Measurements from ENCODE around the gene OSBPL6. TPM values are rescaled to one million over a fixed set of nuclear protein-coding genes. Genes with fewer than 3 reads are reported as not detected.

Gene OSBPL6
- total and polyA plus RNA-seq, 10 of the 15 experiments (the other 5 are each of a cell fraction or from before 2014, with no cell fraction given): 0.01 to 0.08 (median 0.03) TPM; not detected in 5

DNA sequence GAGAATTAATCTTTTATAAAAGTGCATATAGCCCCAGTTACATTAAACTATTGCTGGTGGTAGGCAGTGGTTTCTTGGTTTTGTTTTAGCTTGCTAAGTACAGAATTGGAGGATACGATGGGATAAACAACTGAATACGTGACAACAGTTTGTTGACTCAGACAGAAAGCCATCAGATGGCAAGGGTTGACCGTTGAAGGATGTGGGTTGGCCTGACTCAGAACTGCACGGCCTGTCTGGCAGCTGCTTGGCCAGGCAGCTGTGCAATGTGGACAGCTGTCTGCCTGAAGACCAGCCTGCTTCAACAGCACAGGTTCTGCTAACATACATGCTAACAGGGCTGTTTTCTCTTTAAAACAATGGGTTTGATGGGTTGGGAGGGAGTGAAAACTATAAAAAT, 210.1 kb downstream of the OSBPL6 start (continued):
- TF ChIP-seq, protein P1, sequence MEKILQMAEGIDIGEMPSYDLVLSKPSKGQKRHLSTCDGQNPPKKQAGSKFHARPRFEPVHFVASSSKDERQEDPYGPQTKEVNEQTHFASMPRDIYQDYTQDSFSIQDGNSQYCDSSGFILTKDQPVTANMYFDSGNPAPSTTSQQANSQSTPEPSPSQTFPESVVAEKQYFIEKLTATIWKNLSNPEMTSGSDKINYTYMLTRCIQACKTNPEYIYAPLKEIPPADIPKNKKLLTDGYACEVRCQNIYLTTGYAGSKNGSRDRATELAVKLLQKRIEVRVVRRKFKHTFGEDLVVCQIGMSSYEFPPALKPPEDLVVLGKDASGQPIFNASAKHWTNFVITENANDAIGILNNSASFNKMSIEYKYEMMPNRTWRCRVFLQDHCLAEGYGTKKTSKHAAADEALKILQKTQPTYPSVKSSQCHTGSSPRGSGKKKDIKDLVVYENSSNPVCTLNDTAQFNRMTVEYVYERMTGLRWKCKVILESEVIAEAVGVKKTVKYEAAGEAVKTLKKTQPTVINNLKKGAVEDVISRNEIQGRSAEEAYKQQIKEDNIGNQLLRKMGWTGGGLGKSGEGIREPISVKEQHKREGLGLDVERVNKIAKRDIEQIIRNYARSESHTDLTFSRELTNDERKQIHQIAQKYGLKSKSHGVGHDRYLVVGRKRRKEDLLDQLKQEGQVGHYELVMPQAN (conservative IDR thresholded peaks at IDR 0.05): peak; percentile 37; the same call in 1 of the 2 replicates
- TF ChIP-seq DPF2 (IDR thresholded peaks at IDR 0.05) (peak; percentile 97), HDGF (IDR thresholded peaks at IDR 0.05) (no peak), SIX5 (IDR thresholded peaks at IDR 0.05; ENCODE audit: low read depth, low read length, severe bottlenecking) (no peak), NFYB (IDR thresholded peaks at IDR 0.05; ENCODE audit: insufficient read depth, low read depth, low read length) (no peak), MEF2A (IDR thresholded peaks at IDR 0.05; ENCODE audit: insufficient read depth, low read depth, low read length) (peak; percentile 78), ASH2L (IDR thresholded peaks at IDR 0.05; ENCODE audit: borderline replicate concordance, low read depth) (no peak), BCL11A (IDR thresholded peaks at IDR 0.05; ENCODE audit: low read depth, low read length) (peak; percentile 99), SMC3 (IDR thresholded peaks at IDR 0.05; ENCODE audit: borderline replicate concordance, low read length) (no peak), BRCA1 (IDR thresholded peaks at IDR 0.05; ENCODE audit: low read depth, low read length) (no peak), JUND (IDR thresholded peaks at IDR 0.05; ENCODE audit: low read depth, low read length) (peak; percentile 89), NFXL1 (IDR thresholded peaks at IDR 0.05; ENCODE audit: borderline replicate concordance) (no peak), JUNB (IDR thresholded peaks at IDR 0.05) (peak; percentile 96), SREBF2 (IDR thresholded peaks at IDR 0.05; ENCODE audit: low read length) (no peak), POLR2AphosphoS5 (IDR thresholded peaks at IDR 0.05; ENCODE audit: low read length) (peak; percentile 74; the same call in 1 of the 2 replicates), BACH1 (IDR thresholded peaks at IDR 0.05; ENCODE audit: borderline replicate concordance) (peak; percentile 80; the same call in 1 of the 2 replicates), LARP7 (IDR thresholded peaks at IDR 0.05) (no peak)
- TF ChIP-seq, protein P2, sequence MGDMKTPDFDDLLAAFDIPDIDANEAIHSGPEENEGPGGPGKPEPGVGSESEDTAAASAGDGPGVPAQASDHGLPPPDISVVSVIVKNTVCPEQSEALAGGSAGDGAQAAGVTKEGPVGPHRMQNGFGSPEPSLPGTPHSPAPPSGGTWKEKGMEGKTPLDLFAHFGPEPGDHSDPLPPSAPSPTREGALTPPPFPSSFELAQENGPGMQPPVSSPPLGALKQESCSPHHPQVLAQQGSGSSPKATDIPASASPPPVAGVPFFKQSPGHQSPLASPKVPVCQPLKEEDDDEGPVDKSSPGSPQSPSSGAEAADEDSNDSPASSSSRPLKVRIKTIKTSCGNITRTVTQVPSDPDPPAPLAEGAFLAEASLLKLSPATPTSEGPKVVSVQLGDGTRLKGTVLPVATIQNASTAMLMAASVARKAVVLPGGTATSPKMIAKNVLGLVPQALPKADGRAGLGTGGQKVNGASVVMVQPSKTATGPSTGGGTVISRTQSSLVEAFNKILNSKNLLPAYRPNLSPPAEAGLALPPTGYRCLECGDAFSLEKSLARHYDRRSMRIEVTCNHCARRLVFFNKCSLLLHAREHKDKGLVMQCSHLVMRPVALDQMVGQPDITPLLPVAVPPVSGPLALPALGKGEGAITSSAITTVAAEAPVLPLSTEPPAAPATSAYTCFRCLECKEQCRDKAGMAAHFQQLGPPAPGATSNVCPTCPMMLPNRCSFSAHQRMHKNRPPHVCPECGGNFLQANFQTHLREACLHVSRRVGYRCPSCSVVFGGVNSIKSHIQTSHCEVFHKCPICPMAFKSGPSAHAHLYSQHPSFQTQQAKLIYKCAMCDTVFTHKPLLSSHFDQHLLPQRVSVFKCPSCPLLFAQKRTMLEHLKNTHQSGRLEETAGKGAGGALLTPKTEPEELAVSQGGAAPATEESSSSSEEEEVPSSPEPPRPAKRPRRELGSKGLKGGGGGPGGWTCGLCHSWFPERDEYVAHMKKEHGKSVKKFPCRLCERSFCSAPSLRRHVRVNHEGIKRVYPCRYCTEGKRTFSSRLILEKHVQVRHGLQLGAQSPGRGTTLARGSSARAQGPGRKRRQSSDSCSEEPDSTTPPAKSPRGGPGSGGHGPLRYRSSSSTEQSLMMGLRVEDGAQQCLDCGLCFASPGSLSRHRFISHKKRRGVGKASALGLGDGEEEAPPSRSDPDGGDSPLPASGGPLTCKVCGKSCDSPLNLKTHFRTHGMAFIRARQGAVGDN (IDR thresholded peaks at IDR 0.05): peak; percentile 95
- TF ChIP-seq, protein P3, sequence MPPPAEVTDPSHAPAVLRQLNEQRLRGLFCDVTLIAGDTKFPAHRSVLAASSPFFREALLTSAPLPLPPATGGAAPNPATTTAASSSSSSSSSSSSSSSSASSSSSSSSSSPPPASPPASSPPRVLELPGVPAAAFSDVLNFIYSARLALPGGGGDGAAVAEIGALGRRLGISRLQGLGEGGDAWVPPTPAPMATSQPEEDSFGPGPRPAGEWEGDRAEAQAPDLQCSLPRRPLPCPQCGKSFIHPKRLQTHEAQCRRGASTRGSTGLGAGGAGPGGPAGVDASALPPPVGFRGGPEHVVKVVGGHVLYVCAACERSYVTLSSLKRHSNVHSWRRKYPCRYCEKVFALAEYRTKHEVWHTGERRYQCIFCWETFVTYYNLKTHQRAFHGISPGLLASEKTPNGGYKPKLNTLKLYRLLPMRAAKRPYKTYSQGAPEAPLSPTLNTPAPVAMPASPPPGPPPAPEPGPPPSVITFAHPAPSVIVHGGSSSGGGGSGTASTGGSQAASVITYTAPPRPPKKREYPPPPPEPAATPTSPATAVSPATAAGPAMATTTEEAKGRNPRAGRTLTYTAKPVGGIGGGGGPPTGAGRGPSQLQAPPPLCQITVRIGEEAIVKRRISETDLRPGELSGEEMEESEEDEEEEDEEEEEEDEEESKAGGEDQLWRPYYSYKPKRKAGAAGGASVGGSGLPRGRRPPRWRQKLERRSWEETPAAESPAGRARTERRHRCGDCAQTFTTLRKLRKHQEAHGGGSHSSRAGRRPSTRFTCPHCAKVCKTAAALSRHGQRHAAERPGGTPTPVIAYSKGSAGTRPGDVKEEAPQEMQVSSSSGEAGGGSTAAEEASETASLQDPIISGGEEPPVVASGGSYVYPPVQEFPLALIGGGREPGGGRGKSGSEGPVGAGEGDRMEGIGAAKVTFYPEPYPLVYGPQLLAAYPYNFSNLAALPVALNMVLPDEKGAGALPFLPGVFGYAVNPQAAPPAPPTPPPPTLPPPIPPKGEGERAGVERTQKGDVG (CRISPR knock-in tag; IDR thresholded peaks at IDR 0.05): no peak
- TF ChIP-seq, protein P4, sequence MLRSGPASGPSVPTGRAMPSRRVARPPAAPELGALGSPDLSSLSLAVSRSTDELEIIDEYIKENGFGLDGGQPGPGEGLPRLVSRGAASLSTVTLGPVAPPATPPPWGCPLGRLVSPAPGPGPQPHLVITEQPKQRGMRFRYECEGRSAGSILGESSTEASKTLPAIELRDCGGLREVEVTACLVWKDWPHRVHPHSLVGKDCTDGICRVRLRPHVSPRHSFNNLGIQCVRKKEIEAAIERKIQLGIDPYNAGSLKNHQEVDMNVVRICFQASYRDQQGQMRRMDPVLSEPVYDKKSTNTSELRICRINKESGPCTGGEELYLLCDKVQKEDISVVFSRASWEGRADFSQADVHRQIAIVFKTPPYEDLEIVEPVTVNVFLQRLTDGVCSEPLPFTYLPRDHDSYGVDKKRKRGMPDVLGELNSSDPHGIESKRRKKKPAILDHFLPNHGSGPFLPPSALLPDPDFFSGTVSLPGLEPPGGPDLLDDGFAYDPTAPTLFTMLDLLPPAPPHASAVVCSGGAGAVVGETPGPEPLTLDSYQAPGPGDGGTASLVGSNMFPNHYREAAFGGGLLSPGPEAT (IDR thresholded peaks at IDR 0.05; ENCODE audit: low read depth): peak; percentile 62; the same call in 1 of the 2 replicates
